ENCODE measurements around the gene SAMD4A.

Gene SAMD4A

GRCh38 chr14:54660604-54661111, 93.7 kb downstream of the SAMD4A start:
- no peak for DNase-seq (ENCODE audit: extremely low spot score)
- TF ChIP-seq L3MBTL2 (conservative IDR thresholded peaks at IDR 0.05) (no peak), CTBP1 (IDR thresholded peaks at IDR 0.05; ENCODE audit: borderline replicate concordance) (no peak), LEF1 (IDR thresholded peaks at IDR 0.05; ENCODE audit: borderline replicate concordance) (no peak), SP1 (IDR thresholded peaks at IDR 0.05) (no peak), FOXM1 (IDR thresholded peaks at IDR 0.05; ENCODE audit: borderline replicate concordance) (no peak), ARNT (IDR thresholded peaks at IDR 0.05) (no peak), PKNOX1 (IDR thresholded peaks at IDR 0.05) (no peak), FOXK2 (IDR thresholded peaks at IDR 0.05) (no peak), SUZ12 (IDR thresholded peaks at IDR 0.05) (no peak), ZNF384 (IDR thresholded peaks at IDR 0.05) (no peak), HDGF (IDR thresholded peaks at IDR 0.05; ENCODE audit: borderline replicate concordance) (no peak), FOXA1 (IDR thresholded peaks at IDR 0.05) (no peak), NFRKB (IDR thresholded peaks at IDR 0.05) (no peak), ELF4 (IDR thresholded peaks at IDR 0.05) (no peak)
- ChIA-PET POLR2A (no interaction called here), CTCF (no interaction called here)

- CTCF ChIA-PET: interaction anchor here (0.6 kb wide), 1 partner anchor 71 kb away, joined by 8 read pairs; no protein-coding TSS in a partner anchor
- POLR2A ChIA-PET: no interaction called here
- no peak for DNase-seq (ENCODE audit: extremely low spot score)
Measured at GRCh38 chr14:54662491-54663133, 95.7 kb downstream of the SAMD4A start.

GRCh38 chr14:54664961-54665360, 98.0 kb downstream of the SAMD4A start:
- no peak for DNase-seq (ENCODE audit: extremely low spot score)
- POLR2A ChIA-PET: no interaction called here
- no peak for TF ChIP-seq ARNT (IDR thresholded peaks at IDR 0.05)
- no peak for TF ChIP-seq SP1 (IDR thresholded peaks at IDR 0.05)
- TF ChIP-seq BHLHE40 (IDR thresholded peaks at IDR 0.05; ENCODE audit: borderline replicate concordance): no peak
- TF ChIP-seq LEF1 (IDR thresholded peaks at IDR 0.05; ENCODE audit: borderline replicate concordance): no peak
- TF ChIP-seq ELF4 (IDR thresholded peaks at IDR 0.05): no peak
- TF ChIP-seq FOXM1 (IDR thresholded peaks at IDR 0.05; ENCODE audit: borderline replicate concordance): no peak
- TF ChIP-seq CTBP1 (IDR thresholded peaks at IDR 0.05; ENCODE audit: borderline replicate concordance): no peak
- no peak for TF ChIP-seq FOXK2 (IDR thresholded peaks at IDR 0.05)
- no peak for TF ChIP-seq SUZ12 (IDR thresholded peaks at IDR 0.05)
- TF ChIP-seq NFRKB (IDR thresholded peaks at IDR 0.05): no peak
- TF ChIP-seq PKNOX1 (IDR thresholded peaks at IDR 0.05): no peak
- TF ChIP-seq ZNF384 (IDR thresholded peaks at IDR 0.05): no peak
- TF ChIP-seq L3MBTL2 (conservative IDR thresholded peaks at IDR 0.05): no peak
- no peak for TF ChIP-seq TARDBP (IDR thresholded peaks at IDR 0.05)
- TF ChIP-seq FOXA1 (IDR thresholded peaks at IDR 0.05): no peak
- no peak for TF ChIP-seq HDGF (IDR thresholded peaks at IDR 0.05; ENCODE audit: borderline replicate concordance)
- CTCF ChIA-PET: no interaction called here

More at GRCh38 chr14:54662491-54663133, 95.7 kb downstream of the SAMD4A start:
- no peak for TF ChIP-seq BHLHE40 (IDR thresholded peaks at IDR 0.05; ENCODE audit: borderline replicate concordance)
- TF ChIP-seq TARDBP (IDR thresholded peaks at IDR 0.05): no peak
- no peak for TF ChIP-seq L3MBTL2 (conservative IDR thresholded peaks at IDR 0.05)
- no peak for TF ChIP-seq ZNF384 (IDR thresholded peaks at IDR 0.05)

GRCh38 chr14:54665946-54666345, 99.0 kb downstream of the SAMD4A start:
- DNase-seq (ENCODE audit: extremely low spot score): no peak
- ChIA-PET CTCF (interaction anchor here (0.5 to 1.0 kb wide), 2 partner anchors 16 to 25 kb away, joined by 3 to 4 read pairs; no protein-coding TSS in a partner anchor), POLR2A (no interaction called here)
- TF ChIP-seq LEF1 (IDR thresholded peaks at IDR 0.05; ENCODE audit: borderline replicate concordance): no peak
- TF ChIP-seq BHLHE40 (IDR thresholded peaks at IDR 0.05; ENCODE audit: borderline replicate concordance): no peak
- TF ChIP-seq ELF4 (IDR thresholded peaks at IDR 0.05): no peak
- TF ChIP-seq FOXK2 (IDR thresholded peaks at IDR 0.05): no peak
- TF ChIP-seq FOXM1 (IDR thresholded peaks at IDR 0.05; ENCODE audit: borderline replicate concordance): no peak
- TF ChIP-seq HDGF (IDR thresholded peaks at IDR 0.05; ENCODE audit: borderline replicate concordance): no peak
- no peak for TF ChIP-seq FOXA1 (IDR thresholded peaks at IDR 0.05)

GRCh38 chr14:54667026-54667744, 100.3 kb downstream of the SAMD4A start:
- ChIA-PET POLR2A (no interaction called here), CTCF (interaction anchor here (1.0 to 1.7 kb wide), 2 partner anchors 10 to 24 kb away, joined by 3 to 4 read pairs; no protein-coding TSS in a partner anchor)
- DNase-seq (ENCODE audit: extremely low spot score): no peak
- no peak for TF ChIP-seq CTBP1 (IDR thresholded peaks at IDR 0.05; ENCODE audit: borderline replicate concordance)
- no peak for TF ChIP-seq ELF4 (IDR thresholded peaks at IDR 0.05)
- TF ChIP-seq TARDBP (IDR thresholded peaks at IDR 0.05): no peak
- TF ChIP-seq ZNF384 (IDR thresholded peaks at IDR 0.05): no peak
- TF ChIP-seq BHLHE40 (IDR thresholded peaks at IDR 0.05; ENCODE audit: borderline replicate concordance): no peak
- TF ChIP-seq ARNT (IDR thresholded peaks at IDR 0.05): no peak
- no peak for TF ChIP-seq NFRKB (IDR thresholded peaks at IDR 0.05)
- TF ChIP-seq FOXK2 (IDR thresholded peaks at IDR 0.05): no peak
- no peak for TF ChIP-seq HDGF (IDR thresholded peaks at IDR 0.05; ENCODE audit: borderline replicate concordance)
- TF ChIP-seq L3MBTL2 (conservative IDR thresholded peaks at IDR 0.05): no peak
- no peak for TF ChIP-seq SUZ12 (IDR thresholded peaks at IDR 0.05)
- no peak for TF ChIP-seq FOXM1 (IDR thresholded peaks at IDR 0.05; ENCODE audit: borderline replicate concordance)
- TF ChIP-seq LEF1 (IDR thresholded peaks at IDR 0.05; ENCODE audit: borderline replicate concordance): no peak
- no peak for TF ChIP-seq SP1 (IDR thresholded peaks at IDR 0.05)
- TF ChIP-seq FOXA1 (IDR thresholded peaks at IDR 0.05): no peak
- no peak for TF ChIP-seq PKNOX1 (IDR thresholded peaks at IDR 0.05)

Measured in HEK293T (cell line).